Sigmoid colon (tissue), 4 donors: ENCODE measurements around the gene KRTAP12-4.

Experiments used
- EP300 ChIP-seq, 4 donors: sonication (generic); formaldehyde crosslinking; IDR thresholded peaks; one replicate each; pipeline ENCODE4 v1.6.1; 2017; ENCODE audit warnings: antibody characterized with exemption in 4 of 4
- POLR2A ChIP-seq, 2 donors: fragments of 450-650 bp; IDR thresholded peaks; one replicate each; pipeline ENCODE4 v1.6.1; 2016; ENCODE audit warnings: antibody characterized with exemption in 2 of 2, mild to moderate bottlenecking in 2 of 2, moderate library complexity in 2 of 2
- POLR2AphosphoS5 ChIP-seq, 4 donors: sonication (generic); formaldehyde crosslinking; IDR thresholded peaks; one replicate each; pipeline ENCODE4 v1.6.1; 2017; ENCODE audit warnings: antibody characterized with exemption in 4 of 4
- TF ChIP-seq, protein P1 (sequence below), 4 experiments: fragments of 450-650 bp in 3 of 4; fragments of 200-600 bp in 1 of 4; IDR thresholded peaks; one replicate each; pipeline ENCODE4 v1.5.1; 2016 to 2019; ENCODE audit warnings: antibody characterized with exemption in 4 of 4, mild to moderate bottlenecking in 3 of 4, moderate library complexity in 2 of 4

DNA sequence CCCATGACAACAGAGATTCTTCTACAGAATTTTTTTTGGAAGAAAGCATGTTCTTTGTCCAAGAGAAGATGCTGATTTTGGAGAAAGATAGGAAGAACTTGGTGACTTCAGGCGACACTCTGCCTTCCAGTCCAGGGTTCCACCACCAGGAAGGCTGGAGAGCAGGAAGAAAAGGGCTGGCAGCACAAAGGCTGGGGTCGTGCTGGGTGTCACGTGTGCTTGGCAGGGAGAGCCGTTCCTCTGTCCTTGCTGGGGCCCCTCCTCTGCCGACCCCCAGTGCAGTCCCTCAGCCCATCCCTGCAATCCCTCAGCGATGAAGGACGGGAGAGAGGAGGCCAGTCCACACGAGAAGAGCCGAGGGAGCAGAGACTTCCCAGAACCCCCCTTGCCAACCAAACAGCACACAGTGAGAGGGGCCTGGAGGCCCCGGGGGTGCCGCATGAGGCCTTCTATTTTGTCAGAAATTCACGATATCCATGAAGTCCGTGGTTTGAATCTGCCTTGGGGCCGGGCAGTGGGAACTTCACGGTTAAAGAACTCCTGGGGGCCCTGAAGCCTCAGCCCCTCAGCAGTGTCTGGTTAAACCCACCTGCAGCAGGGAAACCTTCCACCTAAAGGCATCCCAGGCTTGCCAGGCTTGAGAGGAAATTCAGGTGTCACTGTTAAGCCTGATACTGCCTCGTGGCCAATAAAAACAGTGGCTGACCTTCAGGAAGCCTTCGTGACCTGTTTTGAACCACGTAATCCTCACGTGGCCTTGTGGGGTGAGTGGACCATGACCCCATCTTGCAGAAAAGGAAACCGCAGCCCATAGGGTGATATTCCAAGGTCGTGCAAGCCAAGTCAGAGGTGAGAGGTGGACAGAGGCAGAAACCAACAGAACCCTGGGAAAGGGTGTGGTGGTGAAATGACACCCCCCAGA, 45.9 kb upstream of the KRTAP12-4 start:
- TF ChIP-seq, protein P1, sequence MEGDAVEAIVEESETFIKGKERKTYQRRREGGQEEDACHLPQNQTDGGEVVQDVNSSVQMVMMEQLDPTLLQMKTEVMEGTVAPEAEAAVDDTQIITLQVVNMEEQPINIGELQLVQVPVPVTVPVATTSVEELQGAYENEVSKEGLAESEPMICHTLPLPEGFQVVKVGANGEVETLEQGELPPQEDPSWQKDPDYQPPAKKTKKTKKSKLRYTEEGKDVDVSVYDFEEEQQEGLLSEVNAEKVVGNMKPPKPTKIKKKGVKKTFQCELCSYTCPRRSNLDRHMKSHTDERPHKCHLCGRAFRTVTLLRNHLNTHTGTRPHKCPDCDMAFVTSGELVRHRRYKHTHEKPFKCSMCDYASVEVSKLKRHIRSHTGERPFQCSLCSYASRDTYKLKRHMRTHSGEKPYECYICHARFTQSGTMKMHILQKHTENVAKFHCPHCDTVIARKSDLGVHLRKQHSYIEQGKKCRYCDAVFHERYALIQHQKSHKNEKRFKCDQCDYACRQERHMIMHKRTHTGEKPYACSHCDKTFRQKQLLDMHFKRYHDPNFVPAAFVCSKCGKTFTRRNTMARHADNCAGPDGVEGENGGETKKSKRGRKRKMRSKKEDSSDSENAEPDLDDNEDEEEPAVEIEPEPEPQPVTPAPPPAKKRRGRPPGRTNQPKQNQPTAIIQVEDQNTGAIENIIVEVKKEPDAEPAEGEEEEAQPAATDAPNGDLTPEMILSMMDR (IDR thresholded peaks at IDR 0.05) = no peak
- TF ChIP-seq POLR2A (IDR thresholded peaks at IDR 0.05) (no peak), POLR2AphosphoS5 (IDR thresholded peaks at IDR 0.05) (no peak), EP300 (IDR thresholded peaks at IDR 0.05) (no peak)
